IPS-18a (cell line): ENCODE measurements around the gene DMD.

Experiments used
- H3K27ac ChIP-seq: one replicate; pipeline ENCODE4 v1.5.1; 2013; ENCODE audit warnings: low read length
- H3K27me3 ChIP-seq: one replicate; pipeline ENCODE4 v1.6.1; 2013; ENCODE audit warnings: mild to moderate bottlenecking, low read length; ENCODE audit not compliant: control insufficient read depth, insufficient read depth
- H3K36me3 ChIP-seq: one replicate; pipeline ENCODE4 v1.6.1; 2013; ENCODE audit warnings: low read depth, low read length; ENCODE audit not compliant: control insufficient read depth
- H3K4me1 ChIP-seq: one replicate; pipeline ENCODE4 v1.6.1; 2013; ENCODE audit warnings: low read depth, low read length; ENCODE audit not compliant: control insufficient read depth
- H3K4me3 ChIP-seq: one replicate; pipeline ENCODE4 v1.5.1; 2013; ENCODE audit warnings: low read length
- H3K9ac ChIP-seq: one replicate; pipeline ENCODE4 v1.6.1; 2013; ENCODE audit warnings: mild to moderate bottlenecking, low read length, moderate library complexity
- H3K9me3 ChIP-seq: one replicate; pipeline ENCODE4 v1.6.1; 2013; ENCODE audit warnings: low read depth, low read length; ENCODE audit not compliant: control insufficient read depth

Gene DMD

GRCh38 chrX:32599156-32599555 is 612.2 kb downstream of the DMD start:
- Histone ChIP-seq H3K4me3 (no peak overlapping the region), H3K27ac (no peak overlapping the region), H3K4me1 (no peaks in the 10 kb centered on the region), H3K27me3 (no peaks in the 10 kb centered on the region), H3K36me3 (no peaks in the 10 kb centered on the region), H3K9ac (no peak overlapping the region), H3K9me3 (no peaks in the 10 kb centered on the region)

DNA sequence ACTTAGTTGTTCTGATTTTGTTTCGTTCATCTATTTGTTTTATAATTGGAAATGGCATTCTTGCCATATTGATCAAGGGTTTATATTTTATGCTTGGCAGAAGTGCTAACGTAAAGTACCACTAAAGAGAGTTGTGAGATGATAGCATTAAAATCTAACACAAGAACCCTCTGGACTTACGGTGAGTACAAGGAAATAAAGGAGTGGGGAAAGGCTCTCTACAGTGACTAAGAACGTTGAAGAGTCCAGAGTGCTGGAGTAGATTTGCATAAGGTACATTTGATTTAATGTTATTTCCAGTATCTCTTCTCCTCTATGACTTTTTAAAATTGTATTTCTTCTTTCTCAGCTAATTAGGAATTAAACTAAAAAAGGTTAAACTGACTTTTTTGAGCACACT is 612.6 kb downstream of the DMD start:
- Histone ChIP-seq H3K27me3 (no peaks in the 10 kb centered on the region), H3K9ac (no peak overlapping the region), H3K4me3 (no peak overlapping the region), H3K27ac (no peak overlapping the region), H3K9me3 (no peaks in the 10 kb centered on the region), H3K4me1 (no peaks in the 10 kb centered on the region), H3K36me3 (no peaks in the 10 kb centered on the region)

DNA sequence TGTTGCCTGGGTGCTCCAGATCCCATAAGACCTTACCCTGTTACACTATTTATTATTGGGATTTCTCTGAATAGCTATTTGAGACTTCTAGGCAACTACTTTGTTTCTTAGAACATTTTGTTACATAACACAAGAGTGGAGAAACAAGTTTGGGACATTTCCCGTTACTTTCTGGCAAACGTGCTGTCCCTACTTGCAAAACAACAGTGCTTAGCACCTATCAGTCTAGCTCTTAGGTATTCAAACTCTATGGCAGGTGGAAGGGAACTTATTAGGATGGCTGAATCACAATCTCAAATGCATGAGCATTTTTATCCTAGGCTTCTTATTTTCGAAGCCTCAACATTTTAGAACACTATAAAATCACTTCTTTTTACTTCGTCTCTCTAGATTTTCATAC is 613.6 kb downstream of the DMD start:
- Histone ChIP-seq H3K4me3 (no peak overlapping the region), H3K4me1 (no peaks in the 10 kb centered on the region), H3K27ac (no peak overlapping the region), H3K9ac (no peak overlapping the region), H3K9me3 (no peaks in the 10 kb centered on the region), H3K27me3 (no peaks in the 10 kb centered on the region), H3K36me3 (no peaks in the 10 kb centered on the region)

- H3K36me3 ChIP-seq = no peaks in the 10 kb centered on the region
- no peak overlapping the region for H3K4me3 ChIP-seq
- H3K9me3 ChIP-seq = peaks cover 5% of the 10 kb centered on the region
- no peak overlapping the region for H3K9ac ChIP-seq
- no peaks in the 10 kb centered on the region for H3K27me3 ChIP-seq
- H3K27ac ChIP-seq = no peak overlapping the region
- H3K4me1 ChIP-seq = no peaks in the 10 kb centered on the region
Observed at GRCh38 chrX:32592786-32593185, 618.6 kb downstream of the DMD start.

DNA sequence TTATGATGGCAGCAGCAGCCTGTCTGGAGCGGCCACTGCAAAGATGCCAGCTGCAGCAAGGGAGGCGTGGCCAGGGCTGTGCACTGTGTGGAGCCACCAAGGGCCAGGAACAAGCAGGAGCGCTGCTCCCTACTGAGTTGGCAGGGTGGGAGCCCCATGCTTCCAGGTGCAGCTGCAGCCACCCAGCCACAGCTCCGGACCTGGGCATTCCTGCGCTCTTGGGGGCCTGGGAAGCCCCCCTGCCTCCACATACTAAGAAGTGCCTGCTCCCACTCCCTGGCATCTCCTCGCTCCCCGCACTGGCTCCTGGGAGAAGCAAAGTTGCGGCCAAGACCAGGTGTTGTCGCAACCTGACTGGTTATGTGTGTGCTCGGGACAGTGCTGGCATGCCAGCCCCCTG is 619.8 kb downstream of the DMD start:
- H3K9ac ChIP-seq = no peak overlapping the region
- no peaks in the 10 kb centered on the region for H3K36me3 ChIP-seq
- H3K4me1 ChIP-seq = no peaks in the 10 kb centered on the region
- no peaks in the 10 kb centered on the region for H3K27me3 ChIP-seq
- H3K4me3 ChIP-seq = no peak overlapping the region
- H3K9me3 ChIP-seq = peaks cover 5% of the 10 kb centered on the region
- no peak overlapping the region for H3K27ac ChIP-seq

- H3K27ac ChIP-seq = no peak overlapping the region
- H3K27me3 ChIP-seq = peaks cover 4% of the 10 kb centered on the region
- no peaks in the 10 kb centered on the region for H3K36me3 ChIP-seq
- no peaks in the 10 kb centered on the region for H3K9me3 ChIP-seq
- peak overlapping the region; percentile 11 for H3K4me3 ChIP-seq
- no peak overlapping the region for H3K9ac ChIP-seq
- H3K4me1 ChIP-seq = peaks cover 6% of the 10 kb centered on the region
Observed at GRCh38 chrX:32582729-32583128, 628.6 kb downstream of the DMD start.

DNA sequence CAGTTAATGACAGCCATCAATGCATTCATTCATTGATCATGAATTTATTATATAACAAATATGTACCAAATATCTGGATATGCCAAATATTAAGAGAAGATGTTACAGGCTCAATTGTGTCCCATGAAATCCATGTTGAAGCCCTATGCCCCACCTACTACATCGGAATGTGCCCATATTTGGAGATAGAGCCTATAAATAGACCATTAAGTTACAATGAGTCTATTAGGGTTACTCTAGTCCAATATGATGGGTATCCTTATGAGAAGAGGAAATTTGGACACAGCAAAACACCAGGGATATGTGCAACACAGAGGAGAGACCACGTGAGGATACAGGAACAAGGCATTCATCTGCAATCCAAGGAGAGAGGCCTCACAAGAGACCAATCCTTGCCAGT is 634.5 kb downstream of the DMD start:
- no peak overlapping the region for H3K4me3 ChIP-seq
- H3K27me3 ChIP-seq = peaks cover 4% of the 10 kb centered on the region
- no peaks in the 10 kb centered on the region for H3K4me1 ChIP-seq
- no peak overlapping the region for H3K27ac ChIP-seq
- no peaks in the 10 kb centered on the region for H3K9me3 ChIP-seq
- no peaks in the 10 kb centered on the region for H3K36me3 ChIP-seq
- H3K9ac ChIP-seq = no peak overlapping the region

DNA sequence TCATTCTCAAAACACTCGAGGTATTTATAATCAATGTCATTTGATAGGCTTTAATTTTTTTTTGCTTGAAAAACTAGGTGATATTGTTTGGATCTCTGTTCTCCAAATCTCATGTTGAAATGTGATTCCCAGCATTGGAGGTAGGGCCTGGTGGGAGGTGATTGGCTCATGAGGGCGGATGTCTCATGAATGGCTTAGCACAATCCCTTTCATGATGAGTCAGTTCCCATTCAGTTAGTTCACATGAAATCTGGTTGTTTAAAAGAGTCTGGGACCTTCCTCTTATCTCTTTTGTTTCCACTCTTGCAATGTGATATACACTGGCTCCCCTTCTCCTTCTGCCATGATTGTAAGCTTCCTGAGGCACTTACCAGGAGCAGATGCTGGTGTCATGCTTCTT is 638.7 kb downstream of the DMD start:
- H3K36me3 ChIP-seq = no peaks in the 10 kb centered on the region

DNA sequence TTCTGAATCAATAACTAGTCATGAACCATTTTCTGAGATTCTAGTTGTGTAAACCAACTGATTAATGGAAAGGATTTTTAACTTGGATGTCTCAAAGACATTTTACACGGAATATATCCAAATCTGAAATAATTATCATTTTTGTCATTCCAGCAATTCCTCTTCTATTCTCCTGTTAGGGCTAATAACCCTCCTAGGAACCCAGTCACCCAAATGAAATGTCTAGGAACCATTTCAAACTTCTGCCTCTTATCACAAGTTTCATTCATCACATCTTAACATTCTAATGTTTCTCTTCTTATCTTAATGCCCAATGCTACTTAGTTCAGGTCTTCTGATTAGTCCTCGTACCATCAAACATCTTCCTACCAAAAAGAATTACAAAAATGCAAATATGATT is 639.8 kb downstream of the DMD start:
- H3K9me3 ChIP-seq = no peaks in the 10 kb centered on the region

More for the DNA sequence above, 638.7 kb downstream of the DMD start:
- Histone ChIP-seq H3K27ac (no peak overlapping the region), H3K27me3 (no peaks in the 10 kb centered on the region), H3K4me1 (no peaks in the 10 kb centered on the region), H3K4me3 (no peak overlapping the region), H3K9me3 (no peaks in the 10 kb centered on the region), H3K9ac (no peak overlapping the region)

DNA sequence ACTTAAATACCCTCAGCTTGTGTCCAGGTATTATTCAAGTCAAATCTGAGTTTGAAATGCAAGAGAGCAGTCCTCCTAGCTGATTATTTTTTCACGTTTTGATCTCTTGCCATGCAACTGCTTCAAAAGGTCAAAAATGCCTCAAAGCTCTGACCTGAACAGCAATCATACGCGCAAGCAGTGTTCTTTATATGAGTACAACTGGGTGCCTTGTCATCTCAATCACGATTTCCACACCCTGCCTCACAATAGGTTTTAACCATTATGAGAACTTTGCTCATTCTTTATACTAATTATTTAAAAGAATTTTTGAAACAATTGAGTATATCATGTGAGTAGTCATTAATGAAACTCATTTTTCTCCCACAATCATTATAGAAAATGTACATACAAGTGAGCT is 649.1 kb downstream of the DMD start:
- Histone ChIP-seq H3K9ac (no peak overlapping the region), H3K4me1 (no peaks in the 10 kb centered on the region), H3K4me3 (no peak overlapping the region), H3K9me3 (no peaks in the 10 kb centered on the region), H3K36me3 (no peaks in the 10 kb centered on the region), H3K27ac (no peak overlapping the region), H3K27me3 (no peaks in the 10 kb centered on the region)

More for the DNA sequence above, 639.8 kb downstream of the DMD start:
- Histone ChIP-seq H3K27me3 (no peaks in the 10 kb centered on the region), H3K27ac (no peak overlapping the region), H3K4me3 (no peak overlapping the region), H3K9ac (no peak overlapping the region), H3K4me1 (no peaks in the 10 kb centered on the region), H3K36me3 (no peaks in the 10 kb centered on the region)

- no peak overlapping the region for H3K27ac ChIP-seq
- H3K9me3 ChIP-seq = no peaks in the 10 kb centered on the region
- no peak overlapping the region for H3K9ac ChIP-seq
- no peaks in the 10 kb centered on the region for H3K27me3 ChIP-seq
- no peaks in the 10 kb centered on the region for H3K4me1 ChIP-seq
- H3K4me3 ChIP-seq = no peak overlapping the region
- H3K36me3 ChIP-seq = no peaks in the 10 kb centered on the region
Observed at GRCh38 chrX:32545101-32545500, 666.2 kb downstream of the DMD start.

DNA sequence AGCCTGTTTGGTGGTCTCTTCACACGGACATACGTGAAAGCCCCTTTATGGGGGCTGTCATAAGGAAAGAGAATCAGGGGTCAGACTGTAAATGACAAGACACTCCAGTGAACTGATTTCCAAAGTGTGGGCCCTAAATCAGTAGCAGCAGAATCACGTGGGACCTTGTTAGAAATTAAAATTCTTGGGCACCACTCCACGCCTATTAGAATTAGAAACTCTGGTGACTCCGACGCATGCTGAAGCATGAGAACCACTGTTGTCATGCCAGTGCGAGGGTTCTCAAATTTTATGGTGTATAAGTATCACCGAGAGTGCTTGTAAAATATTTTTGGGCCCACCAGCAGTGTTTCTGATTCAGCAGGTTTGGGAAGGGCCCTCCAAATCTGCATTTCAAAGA is 672.8 kb downstream of the DMD start:
- no peaks in the 10 kb centered on the region for H3K27me3 ChIP-seq
- no peaks in the 10 kb centered on the region for H3K36me3 ChIP-seq
- H3K9ac ChIP-seq = no peak overlapping the region
- H3K27ac ChIP-seq = no peak overlapping the region
- H3K9me3 ChIP-seq = no peaks in the 10 kb centered on the region
- no peak overlapping the region for H3K4me3 ChIP-seq
- peaks cover 10% of the 10 kb centered on the region for H3K4me1 ChIP-seq
